ENCODE data around the gene PTPRC.

Gene PTPRC

DNA sequence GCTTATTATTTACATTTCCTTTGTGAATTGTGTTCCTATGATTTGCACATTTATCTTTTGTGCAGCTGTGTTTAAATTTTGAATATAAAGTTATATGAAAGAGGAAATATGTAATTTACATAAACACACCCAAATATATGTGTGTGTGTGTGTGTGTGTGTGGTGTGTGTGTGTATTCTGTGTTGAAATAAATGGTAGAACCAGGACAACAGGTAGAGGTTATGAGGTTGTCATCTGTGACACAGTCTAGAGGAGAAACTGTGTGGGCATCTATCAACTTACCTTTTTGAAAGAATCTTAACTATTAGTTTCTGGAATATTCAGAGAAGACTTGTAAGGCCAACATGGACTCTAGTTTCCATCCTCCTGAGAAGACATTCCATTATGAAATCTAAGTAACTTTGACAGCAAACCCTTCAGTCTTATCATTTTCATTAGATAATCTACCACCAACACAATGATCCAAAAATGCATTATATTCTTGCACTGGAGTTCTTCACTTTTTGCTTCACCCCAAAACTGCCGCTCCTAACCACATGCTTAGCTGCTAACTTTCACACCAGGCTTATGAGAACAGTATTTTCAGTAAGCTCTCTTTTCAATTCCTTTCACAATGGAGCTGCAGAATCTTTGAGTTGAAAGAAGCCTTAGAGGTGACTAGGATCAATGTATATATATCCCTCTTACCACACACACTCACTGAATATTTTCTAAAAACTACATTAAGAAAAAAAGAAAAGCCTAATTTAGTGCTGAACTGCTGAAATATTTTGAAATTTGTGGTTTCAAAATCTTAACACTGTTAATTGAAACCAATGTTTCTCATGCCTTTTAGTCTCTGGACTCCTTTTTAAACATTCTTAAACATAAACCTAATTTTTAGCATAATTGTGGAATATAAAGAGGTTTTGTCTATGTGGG lies 21.8 kb downstream of the PTPRC start:
- peaks cover 78% of the 10 kb centered on the region for H3K4me1 Mint-ChIP-seq
- H3K4me3 Mint-ChIP-seq = peak overlapping the region; percentile 11
- H3K27ac Mint-ChIP-seq = peak overlapping the region; percentile 61
- H3K9me3 Mint-ChIP-seq = no peaks in the 10 kb centered on the region
- CTCF ChIA-PET = interaction anchor here (0.7 to 1.0 kb wide), 3 partner anchors 9 to 140 kb away, joined by 3 to 4 read pairs (median 3); no protein-coding TSS in a partner anchor
- H3K27me3 Mint-ChIP-seq = no peaks in the 10 kb centered on the region
- peaks cover 57% of the 10 kb centered on the region for H3K36me3 Mint-ChIP-seq
- no peak for DNase-seq

DNA sequence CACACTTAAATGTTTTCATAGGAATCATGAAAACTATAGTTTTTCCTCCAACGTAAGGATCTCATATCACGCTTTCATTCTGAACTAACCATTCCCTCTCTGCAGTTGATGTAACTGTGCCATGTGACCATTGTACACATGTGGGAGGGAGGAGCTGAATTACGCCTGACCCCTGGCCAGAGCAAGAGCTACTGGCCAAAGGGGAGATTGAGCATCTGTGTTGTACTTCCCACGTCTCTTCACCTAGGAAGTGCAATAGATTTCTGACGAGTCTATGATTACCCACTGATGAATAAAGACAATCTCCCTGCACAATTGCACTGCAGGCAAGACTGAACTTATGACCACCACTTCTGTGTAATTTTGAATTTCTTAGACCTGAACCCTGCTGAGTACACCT lies 24.0 kb downstream of the PTPRC start:
- peak overlapping the region; percentile 67 for H3K27ac Mint-ChIP-seq
- CTCF ChIA-PET = interaction anchor here (1.1 to 1.4 kb wide), 3 partner anchors 11 to 22 kb away, joined by 3 to 7 read pairs (median 3); no protein-coding TSS in a partner anchor
- peaks cover 78% of the 10 kb centered on the region for H3K4me1 Mint-ChIP-seq
- H3K4me3 Mint-ChIP-seq = peak overlapping the region; percentile 13
- H3K36me3 Mint-ChIP-seq = peaks cover 64% of the 10 kb centered on the region
- H3K9me3 Mint-ChIP-seq = no peaks in the 10 kb centered on the region
- no peak for DNase-seq
- H3K27me3 Mint-ChIP-seq = no peaks in the 10 kb centered on the region

DNA sequence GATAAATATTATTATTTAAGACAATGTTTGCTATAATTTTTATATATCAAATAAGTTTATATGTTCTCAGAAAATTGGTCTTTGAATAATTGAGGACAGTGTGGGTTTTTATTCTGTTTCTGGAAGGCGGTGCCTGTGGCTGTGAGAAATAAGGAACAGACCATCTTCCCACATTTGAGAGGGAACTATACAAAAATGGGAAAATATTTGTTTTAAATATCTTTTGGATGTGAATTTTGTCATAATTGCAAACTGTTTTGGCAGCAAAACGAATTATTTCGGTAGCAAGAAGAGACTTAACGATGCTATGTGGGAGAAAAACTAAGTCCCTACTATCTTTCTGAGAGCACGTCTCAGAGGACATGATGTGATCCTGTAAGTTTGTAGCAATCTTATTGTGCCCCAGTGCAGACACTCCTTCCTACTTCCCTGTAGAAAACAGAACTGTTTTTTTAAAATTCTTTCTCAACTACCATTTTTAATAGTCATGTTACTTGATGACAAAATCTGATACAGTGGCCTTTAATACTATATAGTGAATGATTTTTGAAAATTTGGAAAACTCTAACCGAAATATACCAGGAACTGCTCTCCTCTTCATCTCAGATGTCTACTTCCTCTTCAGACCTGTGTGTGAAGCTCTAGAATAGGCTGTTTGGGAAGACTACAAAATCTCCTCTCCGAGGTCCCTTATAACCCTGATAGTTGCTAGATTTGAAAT lies 25.4 kb downstream of the PTPRC start:
- Mint-ChIP-seq H3K27me3 (no peaks in the 10 kb centered on the region), H3K36me3 (peaks cover 66% of the 10 kb centered on the region), H3K9me3 (no peaks in the 10 kb centered on the region), H3K4me3 (peak overlapping the region; percentile 64), H3K27ac (peak overlapping the region; percentile 82), H3K4me1 (peaks cover 79% of the 10 kb centered on the region)
- no peak for DNase-seq
- CTCF ChIA-PET = no interaction called here

DNA sequence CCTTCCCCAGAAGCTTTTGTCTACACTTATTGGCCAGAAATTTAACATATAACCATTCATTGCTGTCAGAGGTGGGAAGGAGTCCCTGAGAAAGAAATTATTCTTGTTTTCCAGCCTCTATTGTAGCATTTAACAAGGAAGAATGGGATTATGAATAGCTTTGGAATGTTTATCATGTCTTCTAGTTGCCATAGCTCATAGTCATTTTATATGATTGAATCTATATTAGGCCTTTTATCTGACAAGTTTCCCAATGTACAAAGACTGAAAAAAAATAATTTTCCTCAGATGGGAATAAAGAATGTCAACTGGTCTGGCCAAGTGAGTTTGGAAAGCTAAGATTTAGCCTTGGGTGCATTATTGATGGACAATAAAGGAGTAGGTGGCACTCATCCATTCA lies 28.3 kb downstream of the PTPRC start:
- Mint-ChIP-seq H3K4me3 (no peak overlapping the region), H3K36me3 (peaks cover 79% of the 10 kb centered on the region), H3K27ac (peak overlapping the region; percentile 60), H3K9me3 (no peaks in the 10 kb centered on the region), H3K27me3 (no peaks in the 10 kb centered on the region), H3K4me1 (peaks cover 86% of the 10 kb centered on the region)
- no peak for DNase-seq
- CTCF ChIA-PET = interaction anchor here (1.0 to 2.1 kb wide), 4 partner anchors 10 to 18 kb away, joined by 3 to 6 read pairs (median 4); no protein-coding TSS in a partner anchor

DNA sequence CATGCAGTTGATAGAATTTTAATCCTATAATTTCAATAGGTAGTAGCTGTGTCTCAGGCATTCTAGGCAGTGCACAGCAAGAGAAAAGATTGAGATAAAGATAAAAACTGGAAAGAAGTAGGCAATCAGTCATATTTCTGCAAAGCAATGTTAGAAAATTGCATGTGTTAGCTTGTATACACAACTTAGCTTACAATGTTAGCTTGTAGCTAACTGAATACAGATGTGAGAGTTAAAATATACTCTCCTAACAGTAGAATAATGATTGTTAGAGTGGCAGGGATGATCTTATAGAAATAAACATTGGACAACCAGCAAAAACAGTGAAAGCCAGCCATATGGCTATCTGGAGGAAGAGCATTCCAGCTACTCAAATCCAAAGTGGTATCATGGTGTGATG lies 29.0 kb downstream of the PTPRC start:
- peaks cover 81% of the 10 kb centered on the region for H3K36me3 Mint-ChIP-seq
- no peaks in the 10 kb centered on the region for H3K27me3 Mint-ChIP-seq
- no peaks in the 10 kb centered on the region for H3K9me3 Mint-ChIP-seq
- DNase-seq = no peak
- CTCF ChIA-PET = interaction anchor here (1.0 to 2.1 kb wide), 4 partner anchors 10 to 18 kb away, joined by 3 to 6 read pairs (median 4); no protein-coding TSS in a partner anchor
- H3K27ac Mint-ChIP-seq = peak overlapping the region; percentile 89
- no peak overlapping the region for H3K4me3 Mint-ChIP-seq
- H3K4me1 Mint-ChIP-seq = peaks cover 87% of the 10 kb centered on the region

DNA sequence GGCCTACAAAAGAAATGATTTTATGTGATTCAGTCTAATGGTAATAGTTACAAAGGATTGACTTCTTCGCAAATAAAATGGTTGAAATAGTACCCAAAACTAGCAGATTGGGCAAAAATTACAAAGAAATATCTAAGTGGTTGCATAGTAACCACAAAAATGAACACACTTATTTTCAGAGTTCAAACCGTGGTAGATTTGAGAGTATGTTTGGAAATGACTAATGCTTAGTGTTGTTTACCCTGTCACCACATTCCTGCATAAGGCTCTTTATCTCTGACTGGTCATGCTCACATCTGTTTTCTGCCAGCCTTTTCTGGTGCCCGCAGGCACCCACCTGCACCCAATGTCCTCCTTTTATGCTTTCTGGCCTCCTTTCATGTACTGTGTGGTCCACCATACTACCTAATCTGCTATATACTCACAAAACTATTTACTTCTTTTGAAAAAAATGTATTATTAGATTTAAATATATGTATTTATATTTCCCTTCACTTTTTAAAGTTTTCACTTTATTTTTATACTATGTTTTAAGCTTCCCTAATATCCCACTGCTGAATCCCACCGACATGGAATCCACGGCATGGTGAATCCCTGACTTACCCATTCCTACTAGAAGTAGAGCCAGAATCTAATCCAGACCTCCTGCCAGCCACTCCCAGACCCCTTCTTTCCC lies 30.3 kb downstream of the PTPRC start:
- CTCF ChIA-PET = interaction anchor here (0.9 to 1.9 kb wide), 4 partner anchors 8 to 48 kb away, joined by 3 to 10 read pairs (median 4); no protein-coding TSS in a partner anchor
- peak; percentile 54 for DNase-seq
- H3K4me3 Mint-ChIP-seq = peak overlapping the region; percentile 55
- no peaks in the 10 kb centered on the region for H3K27me3 Mint-ChIP-seq
- H3K4me1 Mint-ChIP-seq = peaks cover 89% of the 10 kb centered on the region
- H3K9me3 Mint-ChIP-seq = no peaks in the 10 kb centered on the region
- peaks cover 81% of the 10 kb centered on the region for H3K36me3 Mint-ChIP-seq
- H3K27ac Mint-ChIP-seq = peak overlapping the region; percentile 89

DNA sequence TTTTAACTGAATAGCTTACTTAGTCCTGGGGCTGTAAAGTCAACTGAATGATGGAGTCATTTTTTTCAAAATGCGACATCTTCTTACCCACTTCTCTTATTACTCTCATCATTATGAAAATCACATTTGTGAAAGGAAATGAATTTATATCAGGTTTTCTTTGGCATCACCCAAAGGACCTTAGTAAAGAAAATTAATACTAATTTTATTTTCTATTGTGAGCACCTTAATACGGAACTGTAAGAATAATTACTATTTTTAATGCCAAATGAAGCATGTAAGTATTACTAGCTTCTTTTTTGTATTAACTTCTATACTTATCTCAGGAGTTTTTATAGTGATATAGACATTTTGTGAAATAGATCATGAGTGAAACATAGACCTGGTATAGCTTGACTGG lies 30.9 kb downstream of the PTPRC start:
- Mint-ChIP-seq H3K36me3 (peaks cover 79% of the 10 kb centered on the region), H3K27ac (peak overlapping the region; percentile 89), H3K4me3 (no peak overlapping the region), H3K9me3 (no peaks in the 10 kb centered on the region), H3K4me1 (peaks cover 87% of the 10 kb centered on the region), H3K27me3 (no peaks in the 10 kb centered on the region)
- CTCF ChIA-PET = interaction anchor here (0.9 to 1.9 kb wide), 4 partner anchors 9 to 48 kb away, joined by 3 to 10 read pairs (median 4); no protein-coding TSS in a partner anchor
- no peak for DNase-seq

DNA sequence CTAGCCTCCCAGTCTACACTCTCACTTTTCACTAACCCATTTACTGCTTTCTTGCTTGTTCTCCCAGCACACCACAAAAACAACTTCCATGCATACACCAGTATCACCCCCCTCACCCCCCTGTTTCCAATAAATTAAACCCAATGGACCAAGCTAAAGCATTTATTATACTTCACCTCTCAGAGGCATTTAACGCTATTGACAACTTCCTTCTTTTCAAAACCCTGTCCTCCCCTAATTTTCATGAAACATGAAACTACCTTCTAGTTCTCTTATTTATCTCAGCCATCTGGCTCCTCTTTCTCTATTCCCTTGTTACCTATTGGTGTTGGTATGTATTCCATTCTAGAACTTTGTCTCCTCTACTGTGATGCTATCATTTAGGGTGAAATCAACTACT lies 32.3 kb downstream of the PTPRC start:
- no peak overlapping the region for H3K4me3 Mint-ChIP-seq
- H3K27ac Mint-ChIP-seq = peak overlapping the region; percentile 60
- no peak for DNase-seq
- peaks cover 89% of the 10 kb centered on the region for H3K4me1 Mint-ChIP-seq
- H3K36me3 Mint-ChIP-seq = peaks cover 79% of the 10 kb centered on the region
- no peaks in the 10 kb centered on the region for H3K27me3 Mint-ChIP-seq
- H3K9me3 Mint-ChIP-seq = no peaks in the 10 kb centered on the region
- CTCF ChIA-PET = interaction anchor here (0.8 to 1.3 kb wide), 2 partner anchors 13 to 34 kb away, joined by 3 read pairs; no protein-coding TSS in a partner anchor

DNA sequence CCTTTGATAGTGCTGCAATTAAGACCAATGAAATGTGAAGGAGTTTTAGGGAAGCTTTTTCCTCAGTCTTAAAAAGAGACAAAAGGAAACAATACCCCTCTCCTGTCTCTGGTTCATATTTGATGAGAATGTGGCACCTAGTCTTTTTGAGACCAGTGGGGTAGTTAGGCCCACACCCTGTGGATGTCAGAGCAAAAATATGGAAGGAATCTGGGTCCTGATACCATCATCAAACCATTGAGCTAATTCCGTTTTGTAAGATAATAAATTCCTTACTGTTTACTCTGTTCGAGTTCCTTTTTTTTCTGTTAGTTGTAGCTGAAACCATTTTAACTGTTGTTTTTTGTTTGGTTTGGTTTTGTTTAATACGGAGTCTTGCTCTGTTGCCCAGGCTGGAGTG lies 33.3 kb downstream of the PTPRC start:
- Mint-ChIP-seq H3K9me3 (peaks cover 2% of the 10 kb centered on the region), H3K4me1 (peaks cover 93% of the 10 kb centered on the region), H3K27me3 (no peaks in the 10 kb centered on the region), H3K36me3 (peaks cover 81% of the 10 kb centered on the region), H3K27ac (no peak overlapping the region), H3K4me3 (no peak overlapping the region)
- CTCF ChIA-PET = interaction anchor here (0.6 kb wide), 1 partner anchor 149 kb away, joined by 3 read pairs; no protein-coding TSS in a partner anchor
- no peak for DNase-seq

DNA sequence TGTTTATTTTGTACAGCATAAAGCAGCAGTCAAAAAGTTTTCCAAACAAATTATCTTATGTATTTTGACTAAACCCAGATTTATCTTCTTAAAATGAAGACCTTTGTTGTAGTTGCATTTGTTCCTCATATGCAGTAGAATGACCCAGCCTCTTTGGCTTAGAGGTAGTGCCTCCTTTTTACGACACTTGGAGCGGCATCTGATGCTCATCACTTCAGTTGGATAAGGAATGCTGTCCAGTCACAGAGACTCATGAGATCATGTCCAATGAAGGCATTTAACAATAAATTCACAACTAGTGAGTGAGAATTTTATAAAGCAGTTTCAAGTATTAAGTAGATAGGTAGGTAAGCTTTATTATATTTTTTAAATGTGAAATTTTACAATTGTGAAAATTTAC lies 35.2 kb downstream of the PTPRC start:
- DNase-seq = no peak
- Mint-ChIP-seq H3K27ac (peak overlapping the region; percentile 31), H3K4me3 (peak overlapping the region; percentile 43), H3K9me3 (peaks cover 2% of the 10 kb centered on the region), H3K27me3 (no peaks in the 10 kb centered on the region), H3K4me1 (peaks cover 93% of the 10 kb centered on the region), H3K36me3 (peaks cover 80% of the 10 kb centered on the region)
- CTCF ChIA-PET = interaction anchor here (0.7 to 2.1 kb wide), 4 partner anchors 11 to 28 kb away, joined by 3 to 7 read pairs (median 4); no protein-coding TSS in a partner anchor

DNA sequence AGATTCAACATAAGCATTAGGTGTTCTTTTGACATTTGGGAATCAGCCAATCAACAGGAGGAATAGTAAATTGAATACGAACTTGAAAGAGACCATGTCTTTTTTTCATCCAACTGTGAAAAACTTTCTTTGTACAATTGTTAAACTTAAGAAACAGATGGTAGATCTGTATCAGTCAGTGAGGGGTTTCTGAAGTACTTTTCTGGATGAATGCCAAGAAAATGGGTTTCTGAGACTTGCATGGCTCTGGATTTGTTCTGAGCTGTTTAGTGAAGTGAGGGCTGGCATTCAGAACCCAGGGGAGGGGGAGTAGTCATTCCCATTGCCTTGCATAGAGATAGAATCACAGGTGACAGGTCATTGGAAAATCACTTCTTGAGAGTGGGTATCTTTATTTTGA lies 37.4 kb downstream of the PTPRC start:
- Mint-ChIP-seq H3K4me3 (peak overlapping the region; percentile 61), H3K4me1 (peaks cover 92% of the 10 kb centered on the region), H3K27me3 (no peaks in the 10 kb centered on the region), H3K36me3 (peaks cover 78% of the 10 kb centered on the region), H3K27ac (peak overlapping the region; percentile 88), H3K9me3 (peaks cover 2% of the 10 kb centered on the region)
- no peak for DNase-seq
- CTCF ChIA-PET = interaction anchor here (2.1 kb wide), 1 partner anchor 13 kb away, joined by 7 read pairs; no protein-coding TSS in a partner anchor

DNA sequence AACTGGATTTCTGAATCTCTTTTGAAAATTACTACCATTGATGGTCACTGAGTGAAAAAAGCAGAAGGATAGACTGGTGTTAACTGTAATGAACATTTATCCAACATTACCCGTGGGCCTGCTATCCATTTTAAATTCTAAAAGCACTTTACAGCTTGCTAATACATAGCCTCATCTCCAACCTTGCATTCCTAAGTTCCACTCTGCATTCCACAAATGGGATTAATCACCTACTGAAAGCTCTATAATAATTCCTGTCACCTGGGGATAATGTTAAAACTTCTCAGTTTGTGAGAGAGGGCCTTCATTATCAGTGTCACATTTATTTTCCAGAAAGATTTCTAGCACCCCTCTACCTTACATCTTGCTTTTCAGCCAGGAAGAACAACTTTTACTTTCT lies 38.2 kb downstream of the PTPRC start:
- Mint-ChIP-seq H3K4me3 (peak overlapping the region; percentile 74), H3K4me1 (peaks cover 90% of the 10 kb centered on the region), H3K27ac (peak overlapping the region; percentile 88), H3K36me3 (peaks cover 70% of the 10 kb centered on the region), H3K9me3 (peaks cover 2% of the 10 kb centered on the region), H3K27me3 (no peaks in the 10 kb centered on the region)
- DNase-seq = no peak
- CTCF ChIA-PET = interaction anchor here (0.9 to 1.2 kb wide), 2 partner anchors 10 to 56 kb away, joined by 3 to 5 read pairs; no protein-coding TSS in a partner anchor

DNA sequence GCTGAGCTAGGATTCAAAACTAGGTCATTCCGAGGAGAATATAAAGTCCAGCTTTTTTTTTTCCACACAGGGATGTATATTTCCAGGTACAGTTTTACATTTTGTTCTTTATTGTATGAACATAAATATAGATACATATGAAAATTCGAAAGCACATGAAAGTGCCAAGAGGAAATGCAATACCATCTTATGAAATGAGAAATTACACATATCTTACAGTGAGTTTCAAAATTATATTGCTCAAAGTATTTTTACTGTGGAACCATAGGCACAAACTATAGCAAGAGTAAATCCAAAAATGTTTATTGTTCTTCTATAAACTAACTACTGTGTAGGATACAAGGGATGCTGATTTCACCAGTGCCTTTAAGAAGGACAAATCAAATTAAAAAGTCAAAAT lies 39.0 kb downstream of the PTPRC start:
- peaks cover 89% of the 10 kb centered on the region for H3K4me1 Mint-ChIP-seq
- H3K9me3 Mint-ChIP-seq = peaks cover 2% of the 10 kb centered on the region
- CTCF ChIA-PET = interaction anchor here (0.9 to 1.2 kb wide), 2 partner anchors 11 to 57 kb away, joined by 3 to 5 read pairs; no protein-coding TSS in a partner anchor
- no peak for DNase-seq
- H3K4me3 Mint-ChIP-seq = peak overlapping the region; percentile 74
- no peaks in the 10 kb centered on the region for H3K27me3 Mint-ChIP-seq
- H3K36me3 Mint-ChIP-seq = peaks cover 64% of the 10 kb centered on the region
- H3K27ac Mint-ChIP-seq = peak overlapping the region; percentile 88
